Motor neuron (in vitro differentiated cells): ENCODE data around the gene DENND1A. TPM values are rescaled to one million over a fixed set of nuclear protein-coding genes. Genes with fewer than 3 reads are reported as not detected.

Experiments used
- ATAC-seq, 8 experiments: fragments of 200-7000 bp; cut with Tn5 transposase; replicated peaks in 6 of 8; 2 replicates each; pipeline ENCODE4 v1.8.0; 2021; ENCODE audit warnings: mild to moderate bottlenecking in 8 of 8, moderate library complexity in 8 of 8
- H3K27ac ChIP-seq, 2 donors: fragments of 250-450 bp; sonication (Bioruptor Pico); 2 replicates each; pipeline ENCODE4 v1.9.0; 2021; ENCODE audit warnings: antibody characterized with exemption in 2 of 2, mild to moderate bottlenecking in 2 of 2, moderate library complexity in 1 of 2
- H3K4me1 ChIP-seq, 2 donors: fragments of 250-450 bp; sonication (Bioruptor Pico); replicated peaks in 1 of 2; 2 replicates each; pipeline ENCODE4 v1.6.1; 2021; ENCODE audit warnings: antibody characterized with exemption in 2 of 2, mild to moderate bottlenecking in 2 of 2, moderate library complexity in 1 of 2
- H3K4me3 ChIP-seq, 5 donors: fragments of 250-450 bp; sonication (Bioruptor Pico); 2 replicates each; pipeline ENCODE4 v1.9.0; 2021; ENCODE audit warnings: antibody characterized with exemption in 5 of 5, mild to moderate bottlenecking in 5 of 5, moderate library complexity in 4 of 5
- WGBS, 10 experiments: fragments of 450-650 bp; shearing (Covaris generic); methylation state at CpG; one replicate each; pipeline ENCODE4 v1.0.0; 2022; 5-methylcytosine and 5-hydroxymethylcytosine counted together
- in situ Hi-C, 9 experiments: fragments of 400-800 bp; cut with MboI; loops; one replicate each; pipeline ENCODE4 v1.15.0; 2021; ENCODE audit warnings: low sequenced_read_pairs in 9 of 9, low pct_unique_long_range_greater_than_20kb in 2 of 9; ENCODE audit not compliant: unreplicated experiment in 9 of 9
- total RNA-seq, 8 experiments: library from RNA; unstranded; fragments of 300-600 nt; gene quantifications; 2 replicates each; pipeline versions ENCODE4 v1.2.3 to v1.2.4, GENCODE V29; 2022

Gene DENND1A
- total RNA-seq, 8 experiments from 2014 or later = 9.2 to 27.8 (median 13.8) TPM

GRCh38 chr9:123419721-123420591, 510.0 kb downstream of the DENND1A start:
- peaks cover 52 to 59% of the 10 kb centered on the region in 2 donors for H3K4me1 ChIP-seq
- H3K27ac ChIP-seq = peak overlapping the region in 1 of 2 donors; percentile 52
- in situ Hi-C loops = loop anchor here in 1 of 9 experiments (25.0 kb wide), 2 partner anchors 292 to 617 kb away; no protein-coding TSS in a partner anchor
- peak in 5 of 8 experiments; percentile 4 to 50 (median 18) for ATAC-seq
- WGBS, 10 experiments = 56 to 100% (median 90%) methylated on average over 2 to 17 of the region's 31 CpGs; no CpG with 5 or more reads in 3 of the 10 experiments
- H3K4me3 ChIP-seq = no peak overlapping the region

GRCh38 chr9:123419091-123419490, 510.8 kb downstream of the DENND1A start:
- in situ Hi-C loops = loop anchor here in 1 of 9 experiments (25.0 kb wide), 2 partner anchors 293 to 618 kb away; no protein-coding TSS in a partner anchor
- Histone ChIP-seq H3K4me3 (no peak overlapping the region), H3K27ac (no peak overlapping the region), H3K4me1 (peaks cover 52 to 61% of the 10 kb centered on the region in 2 donors)
- 75 to 100% (median 86%) methylated on average over 2 to 4 of the region's 4 CpGs; no CpG with 5 or more reads in 6 of the 10 experiments for WGBS, 10 experiments
- ATAC-seq = no peak

GRCh38 chr9:123418506-123418905, 511.4 kb downstream of the DENND1A start:
- no peak overlapping the region for H3K27ac ChIP-seq
- H3K4me1 ChIP-seq = peaks cover 47 to 59% of the 10 kb centered on the region in 2 donors
- in situ Hi-C loops = loop anchor here in 1 of 9 experiments (25.0 kb wide), 2 partner anchors 294 to 619 kb away; no protein-coding TSS in a partner anchor
- 80 to 100% (median 100%) methylated on average over 1 of the region's 10 CpGs; no CpG with 5 or more reads in 6 of the 10 experiments for WGBS, 10 experiments
- no peak for ATAC-seq
- no peak overlapping the region for H3K4me3 ChIP-seq

GRCh38 chr9:123418052-123418430, 511.9 kb downstream of the DENND1A start:
- in situ Hi-C loops = loop anchor here in 1 of 9 experiments (25.0 kb wide), 2 partner anchors 294 to 619 kb away; no protein-coding TSS in a partner anchor
- ATAC-seq = no peak
- Histone ChIP-seq H3K27ac (no peak overlapping the region), H3K4me3 (no peak overlapping the region), H3K4me1 (peaks cover 42 to 55% of the 10 kb centered on the region in 2 donors)
- 80 to 100% (median 90%) methylated on average over 1 to 2 of the region's 5 CpGs; no CpG with 5 or more reads in 5 of the 10 experiments for WGBS, 10 experiments

- no peak overlapping the region for H3K4me3 ChIP-seq
- H3K4me1 ChIP-seq = peaks cover 36 to 49% of the 10 kb centered on the region in 2 donors
- no peak for ATAC-seq
- in situ Hi-C loops = loop anchor here in 1 of 9 experiments (25.0 kb wide), 2 partner anchors 295 to 620 kb away; no protein-coding TSS in a partner anchor
- no peak overlapping the region for H3K27ac ChIP-seq
- WGBS, 10 experiments = 61 to 100% (median 89%) methylated on average over 1 to 3 of the region's 5 CpGs; no CpG with 5 or more reads in 2 of the 10 experiments
These were observed 512.5 kb downstream of the DENND1A start for GRCh38 chr9:123417289-123418051.

- WGBS, 10 experiments = 70 to 85% (median 77%) methylated on average over 1 to 7 of the region's 8 CpGs; no CpG with 5 or more reads in 5 of the 10 experiments
- H3K27ac ChIP-seq = no peak overlapping the region
- H3K4me3 ChIP-seq = no peak overlapping the region
- peak in 3 of 8 experiments; percentile 9 to 39 (median 31) for ATAC-seq
- peaks cover 23 to 37% of the 10 kb centered on the region in 2 donors for H3K4me1 ChIP-seq
- in situ Hi-C loops = loop anchor here in 1 of 9 experiments (25.0 kb wide), 2 partner anchors 296 to 621 kb away; no protein-coding TSS in a partner anchor
These were observed 513.8 kb downstream of the DENND1A start for GRCh38 chr9:123416176-123416575.

- Histone ChIP-seq H3K4me1 (peaks cover 14 to 28% of the 10 kb centered on the region in 2 donors), H3K4me3 (no peak overlapping the region), H3K27ac (no peak overlapping the region)
- in situ Hi-C loops = loop anchor here in 1 of 9 experiments (25.0 kb wide), 2 partner anchors 297 to 622 kb away; no protein-coding TSS in a partner anchor
- peak in 2 of 8 experiments; percentile 26 to 45 for ATAC-seq
- 34 to 100% (median 67%) methylated on average over 1 to 8 of the region's 23 CpGs; no CpG with 5 or more reads in 2 of the 10 experiments for WGBS, 10 experiments
These were observed 514.7 kb downstream of the DENND1A start for GRCh38 chr9:123414936-123415930.

- Histone ChIP-seq H3K4me3 (no peak overlapping the region), H3K27ac (no peak overlapping the region), H3K4me1 (peaks cover 4 to 18% of the 10 kb centered on the region in 2 donors)
- in situ Hi-C loops = loop anchor here in 1 of 9 experiments (25.0 kb wide), 2 partner anchors 298 to 623 kb away; no protein-coding TSS in a partner anchor
- 0 to 100% (median 80%) methylated on average over 1 to 6 of the region's 7 CpGs; no CpG with 5 or more reads in 1 of the 10 experiments for WGBS, 10 experiments
- peak in 3 of 8 experiments; percentile 27 to 84 (median 44) for ATAC-seq
These were observed 515.7 kb downstream of the DENND1A start for GRCh38 chr9:123414204-123414603.

GRCh38 chr9:123412171-123412820, 517.6 kb downstream of the DENND1A start:
- ATAC-seq = no peak
- Histone ChIP-seq H3K4me3 (no peak overlapping the region), H3K4me1 (peaks cover 7 to 31% of the 10 kb centered on the region in 2 donors), H3K27ac (no peak overlapping the region)
- in situ Hi-C loops = loop anchor here in 1 of 9 experiments (25.0 kb wide), 2 partner anchors 300 to 625 kb away; no protein-coding TSS in a partner anchor
- 89 to 100% (median 98%) methylated on average over 1 to 9 of the region's 18 CpGs; no CpG with 5 or more reads in 4 of the 10 experiments for WGBS, 10 experiments

- ATAC-seq = peak in 1 of 8 experiments; percentile 29
- H3K4me1 ChIP-seq = peaks cover 13 to 37% of the 10 kb centered on the region in 2 donors
- WGBS, 10 experiments = 77 to 100% (median 94%) methylated on average over 3 to 6 of the region's 11 CpGs; no CpG with 5 or more reads in 7 of the 10 experiments
- in situ Hi-C loops = loop anchor here in 1 of 9 experiments (25.0 kb wide), 2 partner anchors 301 to 626 kb away; no protein-coding TSS in a partner anchor
- H3K4me3 ChIP-seq = no peak overlapping the region
- no peak overlapping the region for H3K27ac ChIP-seq
These were observed 518.3 kb downstream of the DENND1A start for GRCh38 chr9:123411636-123412035.

- Histone ChIP-seq H3K27ac (no peak overlapping the region), H3K4me3 (no peak overlapping the region), H3K4me1 (peaks cover 18 to 42% of the 10 kb centered on the region in 2 donors)
- no peak for ATAC-seq
- 87 to 97% (median 90%) methylated on average over 3 to 7 of the region's 10 CpGs; no CpG with 5 or more reads in 5 of the 10 experiments for WGBS, 10 experiments
- in situ Hi-C loops = loop anchor here in 1 of 9 experiments (25.0 kb wide), 2 partner anchors 301 to 626 kb away; no protein-coding TSS in a partner anchor
These were observed 518.7 kb downstream of the DENND1A start for GRCh38 chr9:123411191-123411590.
